Prostate gland (tissue), 2 donors: Measurements from ENCODE around the gene CCT7.

Source experiments
- CTCF ChIP-seq, 4 experiments: fragments of 200-600 bp in 2 of 4; fragments of 450-650 bp in 2 of 4; sonication (generic) in 2 of 4; IDR thresholded peaks; 1 replicate in 3 of 4; 2 replicates in 1 of 4; pipeline ENCODE4 v1.5.1; 2016 to 2019; ENCODE audit warnings: antibody characterized with exemption in 4 of 4, mild to moderate bottlenecking in 2 of 4, moderate library complexity in 2 of 4
- POLR2AphosphoS5 ChIP-seq: sonication (generic); formaldehyde crosslinking; IDR thresholded peaks from one replicate; pipeline ENCODE4 v1.6.1; 2017; ENCODE audit warnings: antibody characterized with exemption

- TF ChIP-seq CTCF (IDR thresholded peaks at IDR 0.05) (no peak), POLR2AphosphoS5 (no peak)
Observed at GRCh38 chr2:73197579-73197978, 36.5 kb upstream of the CCT7 start.
